MCF 10A (cell line): ENCODE results near the gene KBTBD4. TPM values are rescaled to one million over a fixed set of nuclear protein-coding genes. Genes with fewer than 3 reads are reported as not detected.

Experiments used
- BruUV-seq: library from RNA; stranded (reverse); fragments of 400-500 nt; replicated peaks from 2 replicates; lab custom pipeline; 2021; lab: Mats Ljungman, UMichigan
- CTCF ChIA-PET: fragments of 300-600 bp; sonication (Branson Sonifier 250); formaldehyde crosslinking; extraction: SDS; loops from one replicate; lab custom pipeline; 2021; ENCODE audit warnings: antibody characterized with exemption, inconsistent platforms; lab: Yijun Ruan, JAX
- POLR2A ChIA-PET: fragments of 300-600, 350-650 bp; sonication (Branson Sonifier 250); formaldehyde crosslinking; extraction: SDS; loops from one replicate; lab custom pipeline; 2020; ENCODE audit warnings: antibody characterized with exemption, inconsistent platforms; lab: Yijun Ruan, JAX
- DNase-seq: peaks from one replicate; pipeline ENCODE4 v3.0.0-alpha.2; 2018; ENCODE audit not compliant: unreplicated experiment
- H3K27ac Mint-ChIP-seq: one replicate; pipeline ENCODE4 v1.8.0; 2022; ENCODE audit warnings: mild to moderate bottlenecking, low read depth, mixed read lengths; ENCODE audit not compliant: unreplicated experiment
- H3K27me3 Mint-ChIP-seq: one replicate; pipeline ENCODE4 v1.8.0; 2022; ENCODE audit warnings: mixed read lengths; ENCODE audit not compliant: insufficient read depth, unreplicated experiment
- H3K36me3 Mint-ChIP-seq: one replicate; pipeline ENCODE4 v1.8.0; 2022; ENCODE audit warnings: mild to moderate bottlenecking, moderate library complexity, mixed read lengths; ENCODE audit not compliant: insufficient read depth, unreplicated experiment
- H3K4me1 Mint-ChIP-seq: one replicate; pipeline ENCODE4 v1.8.0; 2022; ENCODE audit warnings: mixed read lengths; ENCODE audit not compliant: insufficient read depth, unreplicated experiment
- H3K4me3 Mint-ChIP-seq: one replicate; pipeline ENCODE4 v1.8.0; 2022; ENCODE audit warnings: mild to moderate bottlenecking, moderate library complexity, mixed read lengths; ENCODE audit not compliant: unreplicated experiment
- H3K9me3 Mint-ChIP-seq: one replicate; pipeline ENCODE4 v1.8.0; 2022; ENCODE audit warnings: mixed read lengths; ENCODE audit not compliant: unreplicated experiment
- intact Hi-C: fragments of 100-400 bp; cut with micrococcal nuclease; formaldehyde crosslinking; loops from 2 replicates; pipeline ENCODE4 v1.14.1; 2022
- total RNA-seq: library from RNA; stranded (reverse); gene quantifications from 2 replicates; pipeline ENCODE4 v1.2.3, GENCODE V29; 2022
- TF ChIP-seq, protein P1 (sequence below): fragments of 200-600 bp; IDR thresholded peaks from one replicate; pipeline ENCODE4 v1.8.0; 2022; ENCODE audit warnings: antibody characterized with exemption, mild to moderate bottlenecking; ENCODE audit not compliant: unreplicated experiment

The KBTBD4 gene
- total RNA-seq, 1 experiment from 2014 or later, result 8.4 TPM

DNA sequence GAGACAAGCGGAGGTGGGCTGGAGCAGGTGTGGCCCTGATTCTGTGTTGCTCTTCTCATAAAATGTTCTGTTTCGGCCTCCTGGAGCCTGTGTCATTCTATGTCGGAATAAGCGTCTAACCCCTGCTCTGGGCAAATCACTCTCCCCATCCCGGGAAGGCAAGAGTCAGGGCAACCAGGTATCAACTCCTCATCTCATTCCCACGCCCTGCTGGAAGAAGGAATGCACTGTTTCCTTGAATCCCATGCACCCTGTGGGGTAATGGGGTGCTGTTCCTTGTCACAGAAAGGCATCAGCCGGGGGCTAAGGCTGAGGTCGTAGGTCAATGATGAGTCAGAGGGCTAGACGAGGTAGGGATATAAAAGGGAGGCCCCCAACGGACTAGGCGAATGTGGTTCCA, 10.3 kb upstream of the KBTBD4 start:
- peaks cover 14% of the 10 kb centered on the region for H3K27me3 Mint-ChIP-seq
- no peaks in the 10 kb centered on the region for H3K9me3 Mint-ChIP-seq
- TF ChIP-seq, protein P1, sequence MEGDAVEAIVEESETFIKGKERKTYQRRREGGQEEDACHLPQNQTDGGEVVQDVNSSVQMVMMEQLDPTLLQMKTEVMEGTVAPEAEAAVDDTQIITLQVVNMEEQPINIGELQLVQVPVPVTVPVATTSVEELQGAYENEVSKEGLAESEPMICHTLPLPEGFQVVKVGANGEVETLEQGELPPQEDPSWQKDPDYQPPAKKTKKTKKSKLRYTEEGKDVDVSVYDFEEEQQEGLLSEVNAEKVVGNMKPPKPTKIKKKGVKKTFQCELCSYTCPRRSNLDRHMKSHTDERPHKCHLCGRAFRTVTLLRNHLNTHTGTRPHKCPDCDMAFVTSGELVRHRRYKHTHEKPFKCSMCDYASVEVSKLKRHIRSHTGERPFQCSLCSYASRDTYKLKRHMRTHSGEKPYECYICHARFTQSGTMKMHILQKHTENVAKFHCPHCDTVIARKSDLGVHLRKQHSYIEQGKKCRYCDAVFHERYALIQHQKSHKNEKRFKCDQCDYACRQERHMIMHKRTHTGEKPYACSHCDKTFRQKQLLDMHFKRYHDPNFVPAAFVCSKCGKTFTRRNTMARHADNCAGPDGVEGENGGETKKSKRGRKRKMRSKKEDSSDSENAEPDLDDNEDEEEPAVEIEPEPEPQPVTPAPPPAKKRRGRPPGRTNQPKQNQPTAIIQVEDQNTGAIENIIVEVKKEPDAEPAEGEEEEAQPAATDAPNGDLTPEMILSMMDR, result no peak
- peaks cover 21% of the 10 kb centered on the region for H3K36me3 Mint-ChIP-seq
- DNase-seq, result no peak
- H3K4me1 Mint-ChIP-seq, result peaks cover 9% of the 10 kb centered on the region
- intact Hi-C loops, result no loop called here
- BruUV-seq, result no TSS peak
- no peak overlapping the region for H3K4me3 Mint-ChIP-seq
- CTCF ChIA-PET, result no interaction called here
- POLR2A ChIA-PET, result no interaction called here
- no peak overlapping the region for H3K27ac Mint-ChIP-seq

DNA sequence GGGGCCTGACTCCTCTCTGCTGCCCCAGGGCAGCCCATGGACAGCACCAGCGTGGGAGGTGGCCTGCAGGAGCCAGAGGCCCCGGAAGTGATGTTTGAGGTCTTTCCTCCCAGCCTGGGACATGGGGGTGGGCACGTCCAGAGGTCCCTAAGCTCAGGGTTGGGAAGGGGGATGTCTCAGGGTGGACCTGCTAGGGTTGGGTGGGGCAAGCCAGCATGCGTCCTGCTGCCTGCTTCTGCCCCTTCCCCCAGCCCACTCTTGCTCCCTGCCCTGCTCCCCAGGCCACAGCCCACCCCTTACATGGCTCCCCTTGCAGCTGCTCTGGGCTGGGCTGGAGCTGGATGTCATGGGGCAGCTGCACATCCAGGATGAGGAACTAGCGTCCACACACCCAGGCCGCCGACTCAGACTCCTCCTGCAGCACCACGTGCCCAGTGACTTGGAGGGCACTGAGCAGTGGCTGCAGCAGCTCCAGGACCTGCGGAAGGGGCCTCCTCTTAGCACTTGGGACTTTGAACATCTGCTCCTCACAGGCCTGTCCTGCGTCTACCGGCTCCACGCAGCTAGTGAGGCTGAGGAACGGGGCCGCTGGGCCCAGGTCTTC, 9.1 kb upstream of the KBTBD4 start:
- DNase-seq, result no peak
- H3K27me3 Mint-ChIP-seq, result peaks cover under 1% of the 10 kb centered on the region
- H3K36me3 Mint-ChIP-seq, result peaks cover 34% of the 10 kb centered on the region
- CTCF ChIA-PET, result interaction anchor here (0.8 kb wide), 1 partner anchor 27 kb away, joined by 3 read pairs; no protein-coding TSS in a partner anchor
- POLR2A ChIA-PET, result no interaction called here
- no peak overlapping the region for H3K4me3 Mint-ChIP-seq
- intact Hi-C loops, result no loop called here
- H3K4me1 Mint-ChIP-seq, result peaks cover 9% of the 10 kb centered on the region
- TF ChIP-seq, protein P1, result no peak
- H3K9me3 Mint-ChIP-seq, result no peaks in the 10 kb centered on the region
- peak overlapping the region; percentile 14 for H3K27ac Mint-ChIP-seq
- no TSS peak for BruUV-seq

DNA sequence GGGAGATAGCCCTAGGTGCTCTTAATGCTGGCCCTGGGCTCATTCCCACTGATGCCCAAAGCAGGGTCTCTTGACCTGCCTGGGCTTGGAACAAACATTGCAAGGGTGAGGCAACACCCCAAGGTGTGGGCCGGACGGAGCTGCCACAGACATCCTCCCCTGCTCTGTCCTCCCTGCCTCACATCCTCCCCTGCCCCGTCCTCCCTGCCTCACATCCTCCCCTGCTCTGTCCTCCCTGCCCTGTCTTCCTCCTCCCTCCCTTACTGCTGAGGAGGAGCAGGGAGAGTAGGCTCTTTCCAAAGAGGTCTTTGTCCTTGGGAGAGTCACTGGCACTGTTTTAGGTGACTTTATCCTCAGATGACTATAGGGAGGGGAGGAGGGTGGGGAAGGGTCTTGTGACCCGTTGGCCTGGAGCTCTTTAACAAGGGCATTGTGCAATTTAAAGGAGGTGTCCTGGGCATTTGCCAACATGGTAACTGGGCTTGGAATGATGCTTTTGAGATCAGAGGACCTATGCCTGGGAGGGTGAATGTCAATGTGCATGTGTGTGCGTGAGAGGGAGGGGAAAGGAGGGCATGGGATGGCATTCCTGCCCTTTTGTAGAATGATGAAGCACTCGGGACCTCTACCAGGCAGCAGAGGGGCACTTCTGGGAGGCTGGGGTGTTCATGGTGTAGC, 8.4 kb upstream of the KBTBD4 start:
- no TSS peak for BruUV-seq

More for the DNA sequence above, 8.4 kb upstream of the KBTBD4 start:
- ChIA-PET CTCF (interaction anchor here (0.7 kb wide), 1 partner anchor 13 kb away, joined by 3 read pairs; no protein-coding TSS in a partner anchor), POLR2A (interaction anchor here (0.6 kb wide), 1 partner anchor 126 kb away, joined by 4 read pairs; no protein-coding TSS in a partner anchor)
- Mint-ChIP-seq H3K36me3 (peaks cover 40% of the 10 kb centered on the region), H3K4me3 (no peak overlapping the region), H3K27me3 (no peaks in the 10 kb centered on the region), H3K4me1 (peaks cover 9% of the 10 kb centered on the region), H3K9me3 (no peaks in the 10 kb centered on the region), H3K27ac (peak overlapping the region; percentile 14)
- TF ChIP-seq, protein P1, result no peak
- intact Hi-C loops, result no loop called here
- peak; percentile 23 for DNase-seq
